ENCODE results near the gene CNNM1. TPM values are rescaled to one million over a fixed set of nuclear protein-coding genes. Genes with fewer than 3 reads are reported as not detected.
A peak's percentile ranks its signal among the peaks of the same experiment; 100 is the strongest.

Gene CNNM1
- total RNA-seq, result under 1 TPM; 0.15 to 0.16 TPM
- total RNA-seq, result 0 to 0.45 reads per million in 2 donors

- H3K36me3 Mint-ChIP-seq (ENCODE audit: low read depth), result peaks cover 2% of the 10 kb centered on the region
- peak within 1 kb of the TSS; percentile 63 for H3K4me3 Mint-ChIP-seq
- no peak within 1 kb of the TSS for H3K27ac Mint-ChIP-seq
- H3K9me3 ChIP-seq (ENCODE audit: control insufficient read depth, low read length, poor library complexity, severe bottlenecking), result no peaks in the 10 kb centered on the region
- no peak for DNase-seq
- H3K27me3 Mint-ChIP-seq, result peaks cover 44% of the 10 kb centered on the region
- peak; percentile 50 for ATAC-seq
- H3K4me1 Mint-ChIP-seq, result peaks cover 2% of the 10 kb centered on the region
Observed at GRCh38 chr10:99329304-99329553, at the start of gene CNNM1. Gene CNNM1, plus strand, starts transcription at chr10:99329356. Its CDS starts 32 bp downstream, at chr10:99329388.

GRCh38 chr10:99279626-99280111, 49.5 kb upstream of the CNNM1 start:
- Mint-ChIP-seq H3K4me3 (no peak overlapping the region), H3K4me1 (no peaks in the 10 kb centered on the region), H3K27ac (no peak overlapping the region), H3K36me3 (ENCODE audit: low read depth) (peaks cover 2% of the 10 kb centered on the region), H3K27me3 (peaks cover 41% of the 10 kb centered on the region)
- H3K9me3 ChIP-seq (ENCODE audit: control insufficient read depth, low read length, poor library complexity, severe bottlenecking), result peaks cover 8% of the 10 kb centered on the region
- DNase-seq, result no peak
- no peak for ATAC-seq

GRCh38 chr10:99280472-99280871, 48.7 kb upstream of the CNNM1 start:
- Mint-ChIP-seq H3K4me1 (no peaks in the 10 kb centered on the region), H3K4me3 (no peak overlapping the region), H3K27me3 (peaks cover 38% of the 10 kb centered on the region), H3K27ac (no peak overlapping the region), H3K36me3 (ENCODE audit: low read depth) (peaks cover 2% of the 10 kb centered on the region)
- H3K9me3 ChIP-seq (ENCODE audit: control insufficient read depth, low read length, poor library complexity, severe bottlenecking), result peaks cover 8% of the 10 kb centered on the region
- ATAC-seq (no peak), DNase-seq (no peak)

- peaks cover 8% of the 10 kb centered on the region for H3K9me3 ChIP-seq (ENCODE audit: control insufficient read depth, low read length, poor library complexity, severe bottlenecking)
- DNase-seq (no peak), ATAC-seq (no peak)
- no peak overlapping the region for H3K4me3 Mint-ChIP-seq
- no peaks in the 10 kb centered on the region for H3K36me3 Mint-ChIP-seq (ENCODE audit: low read depth)
- H3K4me1 Mint-ChIP-seq, result no peaks in the 10 kb centered on the region
- H3K27ac Mint-ChIP-seq, result no peak overlapping the region
- peaks cover 16% of the 10 kb centered on the region for H3K27me3 Mint-ChIP-seq
Observed at GRCh38 chr10:99285881-99286280, 43.3 kb upstream of the CNNM1 start.

- Mint-ChIP-seq H3K4me1 (no peaks in the 10 kb centered on the region), H3K27ac (no peak overlapping the region), H3K27me3 (peaks cover 16% of the 10 kb centered on the region), H3K36me3 (ENCODE audit: low read depth) (no peaks in the 10 kb centered on the region), H3K4me3 (no peak overlapping the region)
- no peaks in the 10 kb centered on the region for H3K9me3 ChIP-seq (ENCODE audit: control insufficient read depth, low read length, poor library complexity, severe bottlenecking)
- no peak for ATAC-seq
- DNase-seq, result no peak
Observed at GRCh38 chr10:99290306-99290705, 38.9 kb upstream of the CNNM1 start.

GRCh38 chr10:99292159-99292558, 37.0 kb upstream of the CNNM1 start:
- no peaks in the 10 kb centered on the region for H3K9me3 ChIP-seq (ENCODE audit: control insufficient read depth, low read length, poor library complexity, severe bottlenecking)
- H3K27ac Mint-ChIP-seq, result no peak overlapping the region
- peaks cover 20% of the 10 kb centered on the region for H3K27me3 Mint-ChIP-seq
- ATAC-seq, result no peak
- H3K4me3 Mint-ChIP-seq, result no peak overlapping the region
- no peak for DNase-seq
- H3K4me1 Mint-ChIP-seq, result peaks cover 2% of the 10 kb centered on the region
- no peaks in the 10 kb centered on the region for H3K36me3 Mint-ChIP-seq (ENCODE audit: low read depth)

GRCh38 chr10:99296605-99297004, 32.6 kb upstream of the CNNM1 start:
- ATAC-seq (no peak), DNase-seq (no peak)
- peaks cover 2% of the 10 kb centered on the region for H3K4me1 Mint-ChIP-seq
- H3K27ac Mint-ChIP-seq, result no peak overlapping the region
- H3K27me3 Mint-ChIP-seq, result peaks cover 25% of the 10 kb centered on the region
- H3K9me3 ChIP-seq (ENCODE audit: control insufficient read depth, low read length, poor library complexity, severe bottlenecking), result no peaks in the 10 kb centered on the region
- no peak overlapping the region for H3K4me3 Mint-ChIP-seq
- no peaks in the 10 kb centered on the region for H3K36me3 Mint-ChIP-seq (ENCODE audit: low read depth)

GRCh38 chr10:99297033-99297432, 32.1 kb upstream of the CNNM1 start:
- no peak overlapping the region for H3K27ac Mint-ChIP-seq
- peaks cover 2% of the 10 kb centered on the region for H3K4me1 Mint-ChIP-seq
- H3K27me3 Mint-ChIP-seq, result peaks cover 27% of the 10 kb centered on the region
- no peak for ATAC-seq
- no peak overlapping the region for H3K4me3 Mint-ChIP-seq
- H3K36me3 Mint-ChIP-seq (ENCODE audit: low read depth), result no peaks in the 10 kb centered on the region
- DNase-seq, result no peak
- no peaks in the 10 kb centered on the region for H3K9me3 ChIP-seq (ENCODE audit: control insufficient read depth, low read length, poor library complexity, severe bottlenecking)

GRCh38 chr10:99303899-99304861, 25.0 kb upstream of the CNNM1 start:
- DNase-seq (no peak), ATAC-seq (no peak)
- Mint-ChIP-seq H3K4me3 (no peak overlapping the region), H3K4me1 (no peaks in the 10 kb centered on the region), H3K27me3 (peaks cover 24% of the 10 kb centered on the region), H3K36me3 (ENCODE audit: low read depth) (no peaks in the 10 kb centered on the region), H3K27ac (no peak overlapping the region)
- no peaks in the 10 kb centered on the region for H3K9me3 ChIP-seq (ENCODE audit: control insufficient read depth, low read length, poor library complexity, severe bottlenecking)

- Mint-ChIP-seq H3K36me3 (ENCODE audit: low read depth) (no peaks in the 10 kb centered on the region), H3K4me3 (no peak overlapping the region), H3K27me3 (peaks cover 24% of the 10 kb centered on the region), H3K4me1 (no peaks in the 10 kb centered on the region), H3K27ac (no peak overlapping the region)
- DNase-seq (no peak), ATAC-seq (no peak)
- no peaks in the 10 kb centered on the region for H3K9me3 ChIP-seq (ENCODE audit: control insufficient read depth, low read length, poor library complexity, severe bottlenecking)
Observed at GRCh38 chr10:99304862-99305229, 24.3 kb upstream of the CNNM1 start.

GRCh38 chr10:99312501-99312900, 16.7 kb upstream of the CNNM1 start:
- DNase-seq (no peak), ATAC-seq (no peak)
- Mint-ChIP-seq H3K4me3 (no peak overlapping the region), H3K27me3 (peaks cover 17% of the 10 kb centered on the region), H3K27ac (no peak overlapping the region), H3K4me1 (no peaks in the 10 kb centered on the region), H3K36me3 (ENCODE audit: low read depth) (no peaks in the 10 kb centered on the region)
- H3K9me3 ChIP-seq (ENCODE audit: control insufficient read depth, low read length, poor library complexity, severe bottlenecking), result no peaks in the 10 kb centered on the region

GRCh38 chr10:99315853-99316252, 13.3 kb upstream of the CNNM1 start:
- Mint-ChIP-seq H3K4me3 (no peak overlapping the region), H3K36me3 (ENCODE audit: low read depth) (no peaks in the 10 kb centered on the region), H3K27me3 (peaks cover 26% of the 10 kb centered on the region), H3K27ac (no peak overlapping the region), H3K4me1 (no peaks in the 10 kb centered on the region)
- no peak for ATAC-seq
- DNase-seq, result no peak
- H3K9me3 ChIP-seq (ENCODE audit: control insufficient read depth, low read length, poor library complexity, severe bottlenecking), result no peaks in the 10 kb centered on the region

GRCh38 chr10:99316374-99316773, 12.8 kb upstream of the CNNM1 start:
- H3K36me3 Mint-ChIP-seq (ENCODE audit: low read depth), result no peaks in the 10 kb centered on the region
- peaks cover 26% of the 10 kb centered on the region for H3K27me3 Mint-ChIP-seq
- ATAC-seq (no peak), DNase-seq (no peak)
- H3K9me3 ChIP-seq (ENCODE audit: control insufficient read depth, low read length, poor library complexity, severe bottlenecking), result no peaks in the 10 kb centered on the region
- no peak overlapping the region for H3K4me3 Mint-ChIP-seq
- no peaks in the 10 kb centered on the region for H3K4me1 Mint-ChIP-seq
- no peak overlapping the region for H3K27ac Mint-ChIP-seq

- no peaks in the 10 kb centered on the region for H3K36me3 Mint-ChIP-seq (ENCODE audit: low read depth)
- H3K27ac Mint-ChIP-seq, result no peak overlapping the region
- peaks cover 31% of the 10 kb centered on the region for H3K27me3 Mint-ChIP-seq
- H3K9me3 ChIP-seq (ENCODE audit: control insufficient read depth, low read length, poor library complexity, severe bottlenecking), result no peaks in the 10 kb centered on the region
- no peaks in the 10 kb centered on the region for H3K4me1 Mint-ChIP-seq
- ATAC-seq, result no peak
- no peak for DNase-seq
- no peak overlapping the region for H3K4me3 Mint-ChIP-seq
Observed at GRCh38 chr10:99318048-99318447, 11.1 kb upstream of the CNNM1 start.
